Forelimb muscle (tissue), 1 donor: ENCODE data around the gene KLF1. TPM values are rescaled to one million over a fixed set of nuclear protein-coding genes. Genes with fewer than 3 reads are reported as not detected.
"Not testable (repeated sequence)": the region's sequence is repeated elsewhere in the genome, so short reads cannot be mapped to it uniquely, and the experiment has no call there.

Source experiments
- DNase-seq: peaks from one replicate; pipeline ENCODE4 v3.0.0-alpha.2; 2013; ENCODE audit warnings: low read depth
- polyA plus RNA-seq: library from polyadenylated mRNA; unstranded; fragments of 120-200 nt; gene quantifications from one replicate; pipeline ENCODE4 v1.2.1, GENCODE V29; 2013; ENCODE audit not compliant: insufficient read length

The KLF1 gene
- polyA plus RNA-seq, 1 donor: 0.42 TPM

DNA sequence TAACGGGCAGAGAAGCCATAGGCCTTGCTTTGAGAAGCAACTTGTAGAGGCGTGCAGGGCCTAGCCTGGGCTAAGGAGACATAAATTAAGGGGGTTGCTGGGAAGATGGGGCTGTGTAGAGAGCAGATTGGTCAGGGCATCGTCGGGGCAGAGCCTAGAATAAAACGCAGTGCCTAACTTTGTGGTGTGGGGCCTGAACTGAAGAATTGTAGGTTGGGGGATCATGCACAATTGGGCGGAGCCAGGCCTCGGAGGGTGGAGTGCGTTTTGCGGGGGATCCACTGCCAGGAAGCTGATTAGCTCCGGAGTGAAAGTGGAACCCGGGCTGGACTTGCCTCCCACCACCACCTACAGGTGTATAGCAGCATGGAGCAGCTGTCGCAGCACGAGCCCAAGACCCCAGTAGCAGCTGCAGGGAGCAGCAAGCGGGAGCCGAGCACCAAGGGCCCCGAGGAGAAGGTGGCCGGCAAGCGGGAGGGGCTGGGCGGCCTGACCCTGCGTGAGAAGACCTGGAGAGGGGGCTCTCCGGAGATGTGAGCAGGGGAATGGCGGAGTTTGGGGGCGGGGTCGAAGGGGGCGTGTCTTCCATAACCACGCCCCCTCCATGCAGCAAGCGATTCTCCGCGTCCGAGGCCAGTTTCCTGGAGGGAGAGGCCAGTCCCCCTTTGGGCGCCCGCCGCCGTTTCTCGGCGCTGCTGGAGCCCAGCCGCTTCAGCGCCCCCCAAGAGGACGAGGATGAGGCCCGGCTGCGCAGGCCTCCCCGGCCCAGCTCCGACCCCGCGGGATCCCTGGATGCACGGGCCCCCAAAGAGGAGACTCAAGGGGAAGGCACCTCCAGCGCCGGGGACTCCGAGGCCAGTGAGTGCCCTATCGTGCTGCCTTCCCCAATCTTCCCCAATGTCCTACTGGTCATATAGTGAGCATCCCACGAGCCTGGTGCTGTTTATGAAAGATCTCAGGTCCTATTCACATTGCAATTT, 19.6 kb downstream of the KLF1 start:
- DNase-seq: no peak

DNA sequence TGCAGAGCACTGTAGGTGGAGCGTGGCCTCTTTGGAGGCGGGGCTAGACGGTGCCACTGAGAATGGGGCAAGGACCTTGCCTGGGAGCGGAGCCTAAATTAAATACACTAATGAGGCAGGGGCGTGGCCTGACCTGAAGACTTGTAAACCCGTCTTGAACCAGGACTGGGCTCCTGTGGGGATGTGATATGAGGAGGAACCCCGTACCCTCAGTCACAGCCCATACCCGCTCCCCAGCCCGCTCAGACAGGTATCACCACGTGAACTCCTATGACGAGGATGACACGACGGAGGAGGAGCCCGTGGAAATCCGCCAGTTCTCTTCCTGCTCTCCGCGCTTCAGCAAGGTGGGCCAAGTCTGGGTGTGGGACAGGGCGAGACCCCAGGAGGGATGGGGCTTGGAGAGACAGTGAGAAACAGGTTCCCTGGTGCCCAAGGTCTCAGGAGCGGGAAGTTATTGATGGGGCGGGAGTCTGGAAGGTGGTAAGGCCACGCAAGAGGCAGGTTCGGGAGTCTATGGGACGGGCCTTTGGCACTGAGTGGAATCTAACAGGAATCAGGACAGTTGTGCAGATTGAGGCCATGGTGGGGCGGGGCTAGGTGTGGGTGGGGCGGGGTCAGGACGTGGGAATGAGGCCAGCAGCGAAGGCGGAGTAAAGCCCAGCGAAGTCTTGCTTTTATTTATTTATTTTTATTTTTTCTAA, 20.4 kb downstream of the KLF1 start:
- DNase-seq: no peak

DNA sequence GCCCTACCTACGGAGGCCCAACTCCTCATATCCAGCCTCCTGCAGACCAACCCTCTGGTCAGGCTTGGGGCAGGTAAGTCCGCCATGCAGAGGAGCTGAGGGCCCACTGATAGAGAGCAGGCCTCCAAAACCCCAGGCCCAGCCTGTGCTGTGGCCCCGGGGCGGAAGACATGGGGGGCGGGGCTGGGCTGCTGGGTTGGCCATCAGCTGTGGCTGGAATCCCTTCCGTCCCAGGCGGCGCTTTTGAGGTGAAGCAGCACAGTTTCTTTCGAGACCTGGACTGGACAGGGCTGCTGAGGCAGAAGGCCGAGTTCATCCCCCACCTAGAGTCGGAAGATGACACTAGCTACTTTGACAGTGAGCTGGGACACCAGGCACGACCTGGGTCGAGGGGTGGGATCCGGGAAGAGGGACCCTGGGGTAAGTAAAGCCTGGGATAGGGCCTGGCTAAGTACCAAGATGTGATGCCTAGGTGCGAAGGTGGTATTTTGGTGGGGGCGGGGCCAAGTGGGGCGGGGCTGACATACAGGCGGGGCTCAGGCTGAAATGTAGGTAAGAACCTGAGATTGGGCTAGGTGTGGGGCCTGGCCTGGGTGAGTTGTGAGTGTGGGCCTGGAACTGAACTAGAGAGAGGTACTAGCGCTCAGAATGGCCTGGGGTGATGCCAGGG, 21.1 kb downstream of the KLF1 start:
- DNase-seq: no peak

GRCh38 chr19:12864721-12865715, 22.0 kb downstream of the KLF1 start:
- DNase-seq: no peak

- DNase-seq: no peak
Measured at GRCh38 chr19:12864143-12864542, 22.9 kb downstream of the KLF1 start.

DNA sequence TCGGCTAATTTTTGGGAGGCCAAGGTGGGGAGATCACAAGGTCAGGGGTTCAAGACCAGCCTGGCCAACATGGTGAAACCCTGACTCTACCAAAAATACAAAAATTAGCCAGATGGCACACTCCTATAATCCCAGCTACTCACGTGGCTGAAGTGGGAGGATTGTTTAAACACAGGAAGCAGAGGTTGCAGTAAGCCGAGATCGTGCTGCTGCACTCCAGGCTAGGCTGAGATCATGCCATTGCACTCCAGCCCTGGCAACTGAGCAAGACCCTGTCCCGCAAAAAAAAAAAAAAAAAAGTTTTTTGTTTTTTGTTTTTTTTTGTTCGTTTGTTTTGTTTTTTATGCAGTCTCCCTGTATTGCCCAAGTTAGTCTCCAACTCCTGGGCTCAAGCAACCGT, 27.5 kb downstream of the KLF1 start:
- no peak for DNase-seq

DNA sequence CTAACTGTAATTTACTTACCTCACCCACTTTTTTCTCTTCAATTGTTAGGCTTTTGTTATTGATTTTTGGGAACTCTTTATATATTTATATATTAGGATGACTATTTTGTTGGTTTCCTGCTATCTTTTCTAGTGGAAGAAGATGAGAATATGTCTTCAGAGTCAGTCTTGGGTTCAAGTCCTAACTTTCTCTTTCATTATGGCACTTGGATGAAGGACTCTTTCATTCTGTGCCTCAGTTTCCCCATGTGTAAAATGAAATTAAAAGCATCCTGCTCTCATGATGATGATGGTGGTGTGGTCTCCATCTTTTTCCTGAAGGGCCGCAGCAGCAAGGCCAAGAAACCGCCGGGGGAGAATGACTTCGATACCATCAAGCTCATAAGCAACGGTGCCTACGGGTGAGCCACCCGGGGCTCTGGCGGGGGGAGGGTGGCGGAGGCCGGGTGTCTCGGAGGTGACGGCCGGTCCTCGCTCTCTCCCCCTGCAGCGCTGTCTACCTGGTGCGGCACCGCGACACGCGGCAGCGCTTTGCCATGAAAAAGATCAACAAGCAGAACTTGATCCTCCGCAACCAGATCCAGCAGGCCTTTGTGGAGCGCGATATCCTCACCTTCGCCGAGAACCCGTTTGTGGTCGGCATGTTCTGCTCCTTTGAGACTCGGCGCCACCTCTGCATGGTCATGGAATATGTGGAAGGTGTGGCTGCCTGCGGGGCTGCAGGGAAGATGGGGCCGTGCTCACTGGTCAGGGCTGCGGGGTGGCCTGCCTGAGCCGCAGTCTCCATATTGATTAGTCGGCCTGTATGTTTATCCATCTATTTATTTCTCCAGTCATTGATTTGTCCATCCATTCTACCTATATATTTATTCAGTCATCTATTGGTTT, 28.7 kb downstream of the KLF1 start:
- DNase-seq: no peak

DNA sequence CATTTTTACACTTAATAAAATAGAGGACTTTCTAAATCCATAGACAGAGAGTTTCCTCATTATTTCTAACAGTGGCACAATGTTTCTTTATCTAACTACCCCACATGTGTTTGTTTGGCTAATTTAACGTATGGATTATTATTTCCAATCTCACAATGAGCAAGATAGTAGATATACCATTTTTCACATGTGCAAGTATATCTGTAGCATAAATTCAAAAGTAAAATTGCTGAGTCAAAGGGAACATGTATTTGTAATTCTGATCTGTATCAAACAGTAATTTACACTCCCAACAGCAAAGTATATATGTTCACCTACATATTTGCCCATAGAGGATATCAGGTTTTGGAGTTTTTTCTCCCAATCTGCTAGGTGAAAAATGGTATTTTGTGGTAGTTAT, 30.3 kb downstream of the KLF1 start:
- DNase-seq: no peak

DNA sequence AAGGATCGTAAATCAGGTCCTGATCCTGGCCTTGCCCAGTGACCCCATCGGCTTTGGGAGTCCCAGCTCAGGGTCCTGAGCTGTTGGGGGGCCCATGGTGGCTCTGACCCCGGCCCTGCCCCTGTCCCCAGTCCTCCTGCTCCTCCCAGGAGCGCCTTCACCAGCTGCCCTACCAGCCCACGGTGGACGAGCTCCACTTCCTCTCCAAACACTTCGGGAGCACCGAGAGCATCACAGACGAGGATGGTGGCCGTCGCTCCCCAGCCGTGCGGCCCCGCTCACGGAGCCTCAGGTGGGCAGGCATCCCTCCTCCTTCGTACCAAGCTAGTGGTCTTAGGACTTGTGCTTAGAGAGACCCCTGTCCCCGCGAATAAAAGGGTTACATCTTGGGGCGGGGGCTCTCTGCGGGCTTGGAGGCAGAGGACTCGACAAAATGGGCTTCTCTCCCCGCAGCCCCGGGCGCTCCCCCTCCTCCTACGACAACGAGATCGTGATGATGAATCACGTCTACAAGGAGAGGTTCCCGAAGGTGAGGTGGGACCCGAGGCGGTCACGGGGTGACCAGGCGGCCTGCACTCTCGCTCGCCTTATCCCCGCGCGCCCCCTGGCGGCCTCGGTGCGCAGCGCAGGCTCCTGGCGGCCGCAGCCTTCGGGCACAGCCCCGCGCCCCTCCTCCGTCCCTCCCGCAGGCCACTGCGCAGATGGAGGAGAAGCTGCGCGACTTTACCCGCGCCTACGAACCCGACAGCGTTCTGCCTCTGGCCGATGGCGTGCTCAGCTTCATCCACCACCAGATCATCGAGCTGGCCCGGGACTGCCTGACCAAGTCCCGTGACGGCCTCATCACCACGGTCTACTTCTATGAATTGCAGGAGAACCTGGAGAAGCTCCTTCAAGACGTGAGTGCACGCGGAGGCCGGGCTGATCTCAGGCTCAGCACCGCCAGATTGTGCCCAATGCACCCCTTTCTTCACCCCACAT, 39.6 kb downstream of the KLF1 start:
- peak; percentile 25 for DNase-seq

DNA sequence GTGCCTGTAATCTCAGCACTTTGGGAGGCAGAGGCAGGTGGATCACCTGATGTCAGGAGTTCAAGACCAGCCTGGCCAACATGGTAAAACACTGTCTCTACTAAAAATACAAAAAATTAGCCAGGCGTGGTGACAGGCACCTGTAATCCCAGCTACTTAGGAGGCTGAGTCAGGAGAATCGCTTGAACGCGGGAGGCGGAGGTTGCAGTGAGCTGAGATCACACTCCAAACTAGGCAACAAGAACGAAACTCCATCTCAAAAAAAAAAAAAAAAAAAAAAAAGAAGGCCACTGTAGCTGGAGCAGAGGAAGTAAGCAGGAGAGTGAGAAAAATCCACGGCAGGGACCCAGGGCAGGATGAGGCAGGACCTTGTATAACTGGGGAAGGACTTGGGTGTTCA, 40.4 kb downstream of the KLF1 start:
- DNase-seq: not testable (repeated sequence)

DNA sequence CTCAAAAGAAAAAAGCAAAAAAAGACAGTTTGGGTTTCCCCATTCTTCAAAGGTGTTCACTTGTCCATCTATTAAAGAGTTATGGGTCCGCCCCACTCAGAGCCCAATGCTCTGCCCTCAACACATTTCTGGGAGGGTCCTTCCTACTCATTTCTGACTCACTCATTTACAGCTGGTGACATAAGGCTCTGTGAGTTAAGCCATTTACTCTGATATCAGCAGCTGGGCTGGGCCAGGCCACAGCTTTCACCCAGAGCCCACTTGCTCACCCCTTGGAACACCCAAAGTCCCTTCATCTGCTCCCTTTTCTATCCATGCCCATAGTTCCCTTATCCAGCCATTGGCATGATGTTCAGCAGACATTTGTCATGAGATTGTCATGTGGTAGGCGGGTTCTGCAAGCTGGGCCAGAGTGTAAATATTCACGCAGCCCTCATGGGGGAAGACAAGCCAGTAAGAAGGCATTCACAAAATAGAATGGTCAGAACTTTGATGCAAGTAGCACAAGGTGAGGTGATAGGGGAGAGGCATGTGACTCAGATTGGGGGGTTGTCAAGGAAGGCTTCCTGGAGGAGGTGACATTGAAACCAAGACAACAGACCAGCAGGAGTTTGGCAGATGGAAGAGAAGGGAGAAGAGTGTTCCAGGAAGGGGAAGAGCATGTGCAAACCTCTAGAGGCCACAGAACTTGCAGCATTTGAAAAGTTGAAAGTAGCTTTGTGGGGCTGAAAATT, 42.8 kb downstream of the KLF1 start:
- DNase-seq: no peak

DNA sequence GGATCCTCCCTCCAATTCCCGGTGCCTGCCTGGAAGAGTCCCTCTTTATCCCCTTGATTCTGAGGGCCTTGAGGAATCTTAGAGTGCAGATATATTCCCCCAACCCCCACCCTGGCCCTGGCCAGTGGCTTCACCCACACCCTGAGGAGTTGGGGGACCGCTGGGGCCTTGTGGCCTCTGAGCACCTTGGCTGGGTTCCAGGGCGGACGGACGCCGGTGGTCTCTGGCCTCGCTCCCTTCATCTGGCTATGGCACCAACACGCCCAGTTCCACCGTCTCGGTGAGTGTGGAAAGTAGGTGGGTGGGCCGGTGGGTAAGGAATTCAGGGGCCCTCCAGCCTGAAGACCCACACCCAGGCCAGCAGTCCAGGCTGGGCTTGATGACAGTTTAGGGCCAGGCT, 43.7 kb downstream of the KLF1 start:
- DNase-seq: no peak

GRCh38 chr19:12842511-12842910, 44.5 kb downstream of the KLF1 start:
- DNase-seq: no peak

- DNase-seq: no peak
Measured at GRCh38 chr19:12841094-12841493, 45.9 kb downstream of the KLF1 start.

- DNase-seq: no peak
Measured at GRCh38 chr19:12840091-12841079, 46.6 kb downstream of the KLF1 start.

GRCh38 chr19:12838886-12839756, 47.9 kb downstream of the KLF1 start:
- no peak for DNase-seq
